A673 (cell line): ENCODE measurements around the gene SESN2. TPM values are rescaled to one million over a fixed set of nuclear protein-coding genes. Genes with fewer than 3 reads are reported as not detected.

Source experiments
- Bru-seq: library from RNA; stranded (reverse); fragments of 400-500 nt; gene quantifications from one replicate; lab custom pipeline; 2021; lab: Mats Ljungman, UMichigan
- BruChase-seq, 2 experiments: library from RNA; stranded (reverse); fragments of 400-500 nt; gene quantifications; one replicate each; lab custom pipeline; 2021; lab: Mats Ljungman, UMichigan
- BruUV-seq: library from RNA; stranded (reverse); fragments of 400-500 nt; replicated peaks from 2 replicates; lab custom pipeline; 2021; lab: Mats Ljungman, UMichigan
- CTCF ChIA-PET: fragments of 300-600 bp; sonication (Branson Sonifier 250); formaldehyde crosslinking; loops from one replicate; lab custom pipeline; 2022; ENCODE audit warnings: antibody characterized with exemption; lab: Charles Lee
- POLR2A ChIA-PET: fragments of 300-600 bp; sonication (Branson Sonifier 250); formaldehyde crosslinking; loops from one replicate; lab custom pipeline; 2022; ENCODE audit warnings: antibody characterized with exemption; ENCODE audit not compliant: low non-redundant PET; lab: Charles Lee
- DNase-seq: peaks from one replicate; pipeline ENCODE4 v3.0.0-alpha.2; 2015; ENCODE audit warnings: low spot score
- H3K27ac ChIP-seq: fragments of 200-600 bp; sonication (generic); 2 replicates; pipeline ENCODE4 v1.5.1; 2016; ENCODE audit warnings: mixed run types, low read depth, mild to moderate bottlenecking, mixed read lengths, antibody characterized with exemption, low read length; ENCODE audit not compliant: poor library complexity, severe bottlenecking
- H3K27me3 ChIP-seq: fragments of 200-600 bp; sonication (generic); replicated peaks from 2 replicates; pipeline ENCODE4 v1.6.1; 2017; ENCODE audit warnings: mixed run types, low read depth, mild to moderate bottlenecking, mixed read lengths, antibody characterized with exemption, low read length; ENCODE audit not compliant: insufficient read depth, poor library complexity
- H3K36me3 ChIP-seq: fragments of 200-600 bp; sonication (generic); 2 replicates; pipeline ENCODE4 v1.6.1; 2016; ENCODE audit warnings: mixed run types, mild to moderate bottlenecking, mixed read lengths, antibody characterized with exemption, low read length; ENCODE audit not compliant: insufficient read depth, poor library complexity, severe bottlenecking
- H3K4me1 ChIP-seq: fragments of 200-600 bp; sonication (generic); 2 replicates; pipeline ENCODE4 v1.6.1; 2017; ENCODE audit warnings: mixed run types, mild to moderate bottlenecking, mixed read lengths, antibody characterized with exemption, low read length; ENCODE audit not compliant: insufficient read depth, poor library complexity, severe bottlenecking
- H3K4me3 ChIP-seq: fragments of 200-600 bp; sonication (generic); 2 replicates; pipeline ENCODE4 v1.5.1; 2016; ENCODE audit warnings: low read depth, mixed run types, mild to moderate bottlenecking, mixed read lengths, low read length; ENCODE audit not compliant: poor library complexity, severe bottlenecking
- H3K9me3 ChIP-seq: fragments of 200-600 bp; sonication (generic); 2 replicates; pipeline ENCODE4 v1.6.1; 2016; ENCODE audit warnings: mixed run types, low read depth, mild to moderate bottlenecking, mixed read lengths, antibody characterized with exemption, low read length; ENCODE audit not compliant: poor library complexity, severe bottlenecking
- EZH2 ChIP-seq: fragments of 200-600 bp; sonication (generic); IDR thresholded peaks from 2 replicates; pipeline ENCODE4 v1.6.1; 2017; ENCODE audit warnings: borderline replicate concordance, low read depth, mild to moderate bottlenecking, mixed read lengths, antibody characterized with exemption, low read length; ENCODE audit not compliant: poor library complexity, severe bottlenecking
- intact Hi-C: fragments of 100-400 bp; cut with micrococcal nuclease; formaldehyde crosslinking; loops from one replicate; pipeline ENCODE4 v1.10.0; 2022; ENCODE audit not compliant: unreplicated experiment
- long read RNA-seq: library from polyadenylated mRNA; stranded (forward); transcript quantifications from one replicate; pipeline ENCODE4 v2.0.0, GENCODE V29; 2022
- total RNA-seq: library from RNA; stranded (reverse); gene quantifications from 2 replicates; pipeline ENCODE4 v1.2.3, GENCODE V29; 2021
- TF ChIP-seq, protein P1 (sequence below): fragments of 300-800, 200-600 bp; sonication (generic); conservative IDR thresholded peaks from 2 replicates; pipeline ENCODE4 v1.5.1; 2017; ENCODE audit warnings: low read depth, mild to moderate bottlenecking, antibody characterized with exemption, low read length, moderate library complexity, mixed read lengths

Gene SESN2, protein sequence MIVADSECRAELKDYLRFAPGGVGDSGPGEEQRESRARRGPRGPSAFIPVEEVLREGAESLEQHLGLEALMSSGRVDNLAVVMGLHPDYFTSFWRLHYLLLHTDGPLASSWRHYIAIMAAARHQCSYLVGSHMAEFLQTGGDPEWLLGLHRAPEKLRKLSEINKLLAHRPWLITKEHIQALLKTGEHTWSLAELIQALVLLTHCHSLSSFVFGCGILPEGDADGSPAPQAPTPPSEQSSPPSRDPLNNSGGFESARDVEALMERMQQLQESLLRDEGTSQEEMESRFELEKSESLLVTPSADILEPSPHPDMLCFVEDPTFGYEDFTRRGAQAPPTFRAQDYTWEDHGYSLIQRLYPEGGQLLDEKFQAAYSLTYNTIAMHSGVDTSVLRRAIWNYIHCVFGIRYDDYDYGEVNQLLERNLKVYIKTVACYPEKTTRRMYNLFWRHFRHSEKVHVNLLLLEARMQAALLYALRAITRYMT
- total RNA-seq (15.7 and 19.8 TPM in 2 replicates), Bru-seq, nascent RNA (percentile 70 among the genes with signal in this experiment), BruChase-seq, experiment 1, labeled RNA remaining after a 2-hour chase (percentile 65 among the genes with signal in this experiment), BruChase-seq, experiment 2, labeled RNA remaining after a 6-hour chase (percentile 55 among the genes with signal in this experiment)
- long read RNA-seq, transcript SESN2-201 (10 exons, 3,453 nt): major isoform, 18 of 34 reads
- long read RNA-seq, partial matches to known transcripts: 14 of 34 reads
- long read RNA-seq, other reads (novel, unspliced or antisense): 2 of 34 reads

DNA sequence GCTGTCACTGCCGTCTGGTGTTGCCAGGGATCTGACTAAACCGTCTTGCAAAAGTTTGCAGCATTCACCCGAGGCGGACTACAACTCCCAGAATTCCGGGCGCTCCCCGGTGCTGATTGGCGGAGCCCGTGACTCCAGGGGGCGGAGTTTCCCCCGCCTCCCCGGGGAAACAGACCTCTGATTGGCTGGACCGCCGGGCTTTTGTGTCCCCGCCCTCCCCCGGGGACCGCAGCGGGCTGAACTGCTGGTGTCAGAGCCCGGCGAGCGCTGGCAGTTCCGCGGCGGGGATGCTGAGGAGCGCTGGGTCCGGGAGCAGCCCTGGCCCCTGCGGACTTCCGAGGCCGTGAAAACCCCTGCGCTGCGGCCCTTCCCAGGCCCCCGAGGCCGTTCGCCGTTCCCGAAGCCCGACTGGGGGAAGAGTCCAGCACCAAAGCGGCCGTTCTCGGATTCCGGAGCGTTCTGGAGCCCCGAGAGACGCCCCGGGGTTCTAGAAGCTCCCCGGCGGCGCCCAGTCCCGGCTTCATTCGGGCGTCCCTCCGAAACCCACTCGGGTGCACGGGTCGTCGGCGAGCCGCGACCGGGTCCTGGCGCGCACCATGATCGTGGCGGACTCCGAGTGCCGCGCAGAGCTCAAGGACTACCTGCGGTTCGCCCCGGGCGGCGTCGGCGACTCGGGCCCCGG is at the start of gene SESN2:
SESN2 (plus strand) TSS at position 267 of the 682 bp plus-strand sequence; CDS start at position 597, 330 bp downstream.
- H3K27me3 ChIP-seq: no peaks in the 10 kb centered on the region
- H3K36me3 ChIP-seq: no peaks in the 10 kb centered on the region
- POLR2A ChIA-PET: interaction anchor here (2.5 kb wide), 1 partner anchor 10 kb away, joined by 10 read pairs; no protein-coding TSS in a partner anchor
- intact Hi-C loops: loop anchor here (2.0 kb wide), 1 partner anchor 69 kb away; the partner anchor contains the start of gene MED18
- TSS peak; percentile 47 for BruUV-seq
- peak within 1 kb of the TSS; percentile 100 for H3K4me3 ChIP-seq
- peak; percentile 99 for DNase-seq
- no peak for TF ChIP-seq EZH2
- TF ChIP-seq, protein P1, sequence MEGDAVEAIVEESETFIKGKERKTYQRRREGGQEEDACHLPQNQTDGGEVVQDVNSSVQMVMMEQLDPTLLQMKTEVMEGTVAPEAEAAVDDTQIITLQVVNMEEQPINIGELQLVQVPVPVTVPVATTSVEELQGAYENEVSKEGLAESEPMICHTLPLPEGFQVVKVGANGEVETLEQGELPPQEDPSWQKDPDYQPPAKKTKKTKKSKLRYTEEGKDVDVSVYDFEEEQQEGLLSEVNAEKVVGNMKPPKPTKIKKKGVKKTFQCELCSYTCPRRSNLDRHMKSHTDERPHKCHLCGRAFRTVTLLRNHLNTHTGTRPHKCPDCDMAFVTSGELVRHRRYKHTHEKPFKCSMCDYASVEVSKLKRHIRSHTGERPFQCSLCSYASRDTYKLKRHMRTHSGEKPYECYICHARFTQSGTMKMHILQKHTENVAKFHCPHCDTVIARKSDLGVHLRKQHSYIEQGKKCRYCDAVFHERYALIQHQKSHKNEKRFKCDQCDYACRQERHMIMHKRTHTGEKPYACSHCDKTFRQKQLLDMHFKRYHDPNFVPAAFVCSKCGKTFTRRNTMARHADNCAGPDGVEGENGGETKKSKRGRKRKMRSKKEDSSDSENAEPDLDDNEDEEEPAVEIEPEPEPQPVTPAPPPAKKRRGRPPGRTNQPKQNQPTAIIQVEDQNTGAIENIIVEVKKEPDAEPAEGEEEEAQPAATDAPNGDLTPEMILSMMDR: no peak
- H3K27ac ChIP-seq: peak within 1 kb of the TSS; percentile 92
- no peaks in the 10 kb centered on the region for H3K9me3 ChIP-seq
- peaks cover 11% of the 10 kb centered on the region for H3K4me1 ChIP-seq
- CTCF ChIA-PET: interaction anchor here (1.1 kb wide), 1 partner anchor 11 kb away, joined by 5 read pairs; no protein-coding TSS in a partner anchor

DNA sequence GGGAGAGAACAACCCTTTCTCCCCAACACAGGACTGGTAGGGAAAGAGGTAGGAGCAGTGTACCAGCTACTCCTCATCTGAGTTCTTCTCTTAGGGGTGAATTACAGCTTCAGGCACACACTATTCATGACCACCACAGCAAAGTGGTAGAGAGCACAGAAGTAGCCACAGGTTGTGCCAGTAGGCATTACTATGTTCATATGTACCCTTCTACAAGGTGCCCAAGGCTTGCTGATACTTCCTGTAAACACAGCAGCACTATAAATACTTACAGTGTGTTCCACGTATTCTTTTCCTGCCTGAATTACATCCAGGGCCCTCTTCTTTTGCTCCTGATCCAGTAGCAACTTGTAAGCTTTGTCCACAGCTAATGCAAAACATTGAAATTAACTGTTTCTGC is 49.6 kb upstream of the SESN2 start:
- Histone ChIP-seq H3K4me3 (no peak overlapping the region), H3K27ac (no peak overlapping the region), H3K36me3 (peaks cover 57% of the 10 kb centered on the region), H3K9me3 (no peaks in the 10 kb centered on the region), H3K4me1 (no peaks in the 10 kb centered on the region), H3K27me3 (no peaks in the 10 kb centered on the region)
- CTCF ChIA-PET: interaction anchor here (1.4 to 1.5 kb wide), 2 partner anchors 118 to 352 kb away, joined by 7 to 14 read pairs; no protein-coding TSS in a partner anchor
- intact Hi-C loops: loop anchor here (5.0 kb wide), 1 partner anchor 117 kb away; no protein-coding TSS in a partner anchor
- TF ChIP-seq EZH2: no peak
- TF ChIP-seq, protein P1: no peak
- POLR2A ChIA-PET: no interaction called here
- DNase-seq: no peak
- no TSS peak for BruUV-seq

DNA sequence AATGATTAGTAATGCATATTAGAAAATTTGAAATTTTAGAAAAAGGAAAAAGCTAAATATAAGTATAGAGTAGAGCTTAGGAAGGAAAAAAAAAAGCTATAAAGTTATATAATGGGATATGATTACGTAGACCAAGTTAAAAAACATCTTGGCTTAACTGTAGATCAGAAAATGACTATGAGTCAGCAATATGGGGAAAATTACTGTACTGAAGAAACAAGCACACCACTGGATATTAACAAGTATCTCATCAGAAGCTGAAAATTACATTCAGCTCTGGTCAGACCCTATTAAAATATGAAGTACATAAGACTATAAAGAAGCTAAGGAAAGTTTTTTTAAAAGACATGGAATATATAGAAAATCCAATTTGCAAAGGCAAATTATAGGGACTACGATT is 46.0 kb upstream of the SESN2 start:
- H3K36me3 ChIP-seq: peaks cover 50% of the 10 kb centered on the region
- H3K4me1 ChIP-seq: no peaks in the 10 kb centered on the region
- H3K27me3 ChIP-seq: no peaks in the 10 kb centered on the region
- CTCF ChIA-PET: no interaction called here
- POLR2A ChIA-PET: no interaction called here
- no peaks in the 10 kb centered on the region for H3K9me3 ChIP-seq
- no peak overlapping the region for H3K27ac ChIP-seq
- no peak overlapping the region for H3K4me3 ChIP-seq
- TF ChIP-seq, protein P1: no peak
- DNase-seq: no peak
- intact Hi-C loops: loop anchor here (5.0 kb wide), 1 partner anchor 121 kb away; no protein-coding TSS in a partner anchor
- BruUV-seq: no TSS peak
